ENCODE data around the gene EMILIN3. TPM values are rescaled to one million over a fixed set of nuclear protein-coding genes. Genes with fewer than 3 reads are reported as not detected.

The EMILIN3 gene
- total and polyA plus RNA-seq, 12 donors, result 0.20 to 6.4 (median 2.8) TPM

- H3K36me3 ChIP-seq, result no peaks in the 10 kb centered on the region
- no peak for ATAC-seq
- intact Hi-C loops (cut with DNase I), result loop anchor here in 1 of 10 donors (5.0 kb wide), 1 partner anchor 47 kb away; no protein-coding TSS in a partner anchor
- 84 to 90% methylated on average over 2 of the region's 2 CpGs for WGBS, 2 donors
- peaks cover 7 to 67% (median 32%) of the 10 kb centered on the region in 9 donors for H3K4me1 ChIP-seq
- H3K4me3 ChIP-seq, result no peak overlapping the region
- DNase-seq, result no peak
- no peaks in the 10 kb centered on the region for H3K9me3 ChIP-seq
- TF ChIP-seq CTCF (IDR thresholded peaks at IDR 0.05), result no peak
- H3K27ac ChIP-seq, result peak overlapping the region in 8 of 10 donors; percentile 24 to 81 (median 52)
- H3K27me3 ChIP-seq, result no peaks in the 10 kb centered on the region
These were observed 27.5 kb upstream of the EMILIN3 start for GRCh38 chr20:41394081-41394480.

DNA sequence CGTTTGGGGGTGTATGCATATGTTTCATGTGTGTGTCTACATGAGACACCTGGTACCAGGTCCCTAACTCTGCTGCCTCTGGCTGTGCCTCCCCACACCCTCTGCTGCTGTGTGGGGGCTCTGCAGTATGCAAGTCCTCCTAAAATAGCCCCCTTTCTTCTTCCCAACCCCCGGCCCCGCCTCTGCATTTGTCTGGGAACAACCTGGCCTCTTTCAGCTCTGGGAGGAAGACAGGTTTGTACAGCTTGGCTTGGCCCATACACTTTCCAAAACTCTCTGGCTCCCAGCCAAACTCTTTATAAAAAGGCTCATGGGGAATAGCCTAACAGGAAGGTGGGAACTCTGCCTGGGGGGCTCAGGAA, 27.1 kb upstream of the EMILIN3 start:
- DNase-seq (peak in 1 of 2 donors; percentile 32), ATAC-seq (peak in 5 of 8 donors; percentile 0 to 39 (median 8))
- intact Hi-C loops (cut with DNase I), result loop anchor here in 1 of 10 donors (5.0 kb wide), 1 partner anchor 46 kb away; no protein-coding TSS in a partner anchor
- 58 to 74% methylated on average over 3 of the region's 3 CpGs for WGBS, 2 donors
- Histone ChIP-seq H3K4me3 (no peak overlapping the region), H3K27me3 (no peaks in the 10 kb centered on the region), H3K36me3 (no peaks in the 10 kb centered on the region), H3K9me3 (no peaks in the 10 kb centered on the region), H3K4me1 (peaks cover 7 to 63% (median 32%) of the 10 kb centered on the region in 9 donors), H3K27ac (peak overlapping the region in 9 of 10 donors; percentile 31 to 81 (median 58))
- TF ChIP-seq CTCF (IDR thresholded peaks at IDR 0.05), result no peak

DNA sequence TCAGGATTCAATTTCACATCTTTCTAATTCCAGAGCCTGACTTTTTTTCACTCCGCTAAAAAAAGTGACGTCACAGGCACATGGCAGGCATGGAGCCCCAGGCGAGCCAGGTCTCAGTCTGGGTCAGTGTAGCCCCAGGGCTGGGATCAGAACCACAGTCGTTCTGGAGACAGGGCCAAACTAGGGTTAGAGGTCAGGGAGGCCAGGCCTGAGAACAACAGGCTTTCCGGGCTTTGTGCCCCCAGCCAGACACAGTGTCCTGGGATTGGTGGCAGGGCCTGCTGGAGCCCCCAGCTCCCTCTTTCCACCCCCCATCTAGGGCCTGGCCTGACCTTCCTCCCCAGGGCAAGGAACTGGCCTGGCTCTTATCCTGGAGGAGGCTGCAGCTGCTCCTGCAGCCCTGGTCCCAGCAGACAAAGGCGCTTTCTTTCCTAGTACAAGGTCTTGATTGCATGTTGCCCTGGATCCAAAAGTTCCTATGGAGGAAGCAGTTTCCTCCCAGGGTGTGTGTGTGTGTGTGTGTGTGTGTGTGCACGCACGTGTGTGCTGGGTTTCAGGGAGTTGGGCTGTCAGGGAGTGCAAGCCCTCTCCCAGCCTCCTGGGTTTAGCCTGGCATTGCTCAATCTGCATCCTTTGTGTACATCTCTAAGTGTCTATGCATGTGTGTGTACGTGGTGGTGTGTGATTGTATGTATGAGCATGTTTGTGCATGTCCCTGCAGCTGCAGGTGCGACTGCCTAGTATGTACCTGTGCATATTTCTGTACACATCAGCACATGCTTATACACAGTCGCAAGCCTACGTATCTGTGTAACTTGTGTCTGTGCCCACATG, 26.5 kb upstream of the EMILIN3 start:
- Histone ChIP-seq H3K9me3 (no peaks in the 10 kb centered on the region), H3K4me3 (no peak overlapping the region), H3K4me1 (peaks cover 7 to 57% (median 32%) of the 10 kb centered on the region in 9 donors), H3K27me3 (no peaks in the 10 kb centered on the region), H3K36me3 (no peaks in the 10 kb centered on the region), H3K27ac (peak overlapping the region in 9 of 10 donors; percentile 1 to 81 (median 58))
- WGBS, 2 donors, result 51 to 60% methylated on average over 12 of the region's 12 CpGs
- peak; percentile 74 to 86 for DNase-seq
- no peak for TF ChIP-seq CTCF (IDR thresholded peaks at IDR 0.05)
- intact Hi-C loops (cut with DNase I), result loop anchor here in 1 of 10 donors (5.0 kb wide), 1 partner anchor 46 kb away; no protein-coding TSS in a partner anchor
- ATAC-seq, result peak; percentile 72 to 95 (median 88)

DNA sequence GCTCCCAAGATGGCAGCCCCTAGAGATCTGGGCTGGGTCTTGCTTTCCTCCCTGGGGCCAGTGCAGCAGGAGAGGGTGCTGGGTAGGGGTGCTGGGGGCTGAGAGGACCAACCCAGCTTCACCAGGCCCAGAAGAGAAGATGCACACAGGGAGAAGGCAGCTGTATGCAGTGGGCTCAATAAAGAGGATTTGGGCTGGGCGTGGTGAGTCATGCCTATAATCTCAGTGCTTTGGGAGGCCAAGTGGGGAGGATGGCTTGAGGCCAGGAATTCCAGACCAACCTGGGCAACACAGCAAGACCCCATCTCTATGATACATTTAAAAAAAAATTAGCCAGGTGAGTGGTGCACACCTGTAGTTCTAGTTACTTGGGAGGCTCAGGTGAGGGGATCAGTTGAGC, 25.7 kb upstream of the EMILIN3 start:
- intact Hi-C loops (cut with DNase I), result loop anchor here in 1 of 10 donors (5.0 kb wide), 1 partner anchor 45 kb away; no protein-coding TSS in a partner anchor
- DNase-seq (no peak), ATAC-seq (no peak)
- TF ChIP-seq CTCF (IDR thresholded peaks at IDR 0.05), result no peak
- Histone ChIP-seq H3K27me3 (no peaks in the 10 kb centered on the region), H3K4me3 (no peak overlapping the region), H3K4me1 (peaks cover 7 to 60% (median 38%) of the 10 kb centered on the region in 9 donors), H3K9me3 (no peaks in the 10 kb centered on the region), H3K36me3 (no peaks in the 10 kb centered on the region), H3K27ac (peak overlapping the region in 8 of 10 donors; percentile 37 to 81 (median 62))
- WGBS, 2 donors, result 91 to 100% methylated on average over 1 of the region's 1 CpG

Data from heart right ventricle (tissue), 16 donors.